HTERT RPE-1 (cell line): ENCODE results near the gene ZNF69.

Experiments used
- in situ Hi-C: fragments of 300-500 bp; cut with MboI; formaldehyde crosslinking; loops from 4 replicates; pipeline ENCODE4 v1.14.3; 2020; ENCODE audit warnings: low sequenced_read_pairs

Gene ZNF69

DNA sequence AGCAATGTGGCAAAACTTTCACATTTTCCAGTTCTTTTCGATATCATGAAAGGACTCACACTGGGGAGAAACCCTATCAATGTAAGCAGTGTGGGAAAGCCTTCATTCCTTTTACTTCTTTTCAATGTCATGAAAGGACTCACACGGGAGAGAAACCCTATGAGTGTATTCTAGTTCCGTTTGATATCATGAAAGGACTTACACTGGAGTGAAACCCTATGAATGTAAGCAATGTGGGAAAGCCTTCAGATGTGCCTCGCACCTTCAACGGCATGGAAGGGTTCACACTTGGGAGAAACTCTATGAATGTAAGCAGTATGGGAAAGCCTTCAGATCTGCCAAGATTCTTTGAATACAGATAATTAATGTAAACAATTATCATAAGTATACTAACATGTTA, 62.7 kb downstream of the ZNF69 start:
- in situ Hi-C loops: no loop called here
